Measurements from ENCODE around the gene PPIA. TPM values are rescaled to one million over a fixed set of nuclear protein-coding genes. Genes with fewer than 3 reads are reported as not detected.

PPIA gene
- polyA plus RNA-seq, 3 donors, result 1,614 to 2,276 (median 2,037) TPM

DNA sequence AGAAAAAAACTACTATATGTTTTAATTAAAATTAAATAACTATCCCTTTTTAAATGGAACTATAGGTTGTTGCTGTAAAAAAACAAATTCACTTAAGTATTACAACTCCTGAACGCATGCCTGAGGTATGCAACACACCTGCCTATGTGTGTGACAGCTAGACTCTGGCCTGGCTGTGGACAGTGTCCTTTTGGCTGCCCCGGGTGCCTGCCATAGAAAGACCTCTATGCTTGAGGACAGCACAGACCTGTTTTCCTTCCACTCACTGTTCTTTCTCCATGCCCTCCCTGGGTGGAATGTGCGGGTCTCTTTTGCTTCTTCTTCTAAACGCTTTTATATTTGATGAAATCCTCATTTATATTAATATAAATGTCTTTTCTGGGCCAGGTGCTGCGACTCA is 6.5 kb upstream of the PPIA start:
- no peak overlapping the region for H3K4me3 ChIP-seq (replicated peaks in 1 of 3; ENCODE audit: low read depth in 2 of 3, low read length in 3 of 3)
- 100% methylated on average over 1 of the region's 5 CpGs for WGBS (ENCODE audit: insufficient coverage)
- no peaks in the 10 kb centered on the region for H4K20me1 ChIP-seq (ENCODE audit: insufficient read depth, low read length)
- H3K4me1 Mint-ChIP-seq, result no peaks in the 10 kb centered on the region
- no peak overlapping the region for H3K4me2 ChIP-seq (replicated peaks; ENCODE audit: extremely low read depth, low read length, poor library complexity, severe bottlenecking)
- no peak overlapping the region for H3K4me3 Mint-ChIP-seq
- no peaks in the 10 kb centered on the region for H3K36me3 ChIP-seq (replicated peaks in 1 of 2; ENCODE audit: control insufficient read depth in 1 of 2, insufficient read depth in 2 of 2, low read length in 2 of 2)
- no peak overlapping the region for H2AFZ ChIP-seq (ENCODE audit: insufficient read depth, low read depth, low read length, poor library complexity, severe bottlenecking)
- DNase-seq, result no peak
- no peaks in the 10 kb centered on the region for H3K36me3 Mint-ChIP-seq
- H3K27ac ChIP-seq (ENCODE audit: low read depth in 1 of 2, low read length in 2 of 2), result no peak overlapping the region
- no peaks in the 10 kb centered on the region for H3K9me3 ChIP-seq (replicated peaks in 1 of 2; ENCODE audit: control insufficient read depth in 1 of 2, insufficient read depth in 1 of 2, low read length in 2 of 2)
- no peaks in the 10 kb centered on the region for H3K27me3 ChIP-seq (ENCODE audit: control insufficient read depth in 2 of 2, insufficient read depth in 2 of 2, low read length in 2 of 2)
- H3K9ac ChIP-seq (ENCODE audit: insufficient read depth, low read length, poor library complexity, severe bottlenecking), result no peak overlapping the region
- H3K27me3 Mint-ChIP-seq (ENCODE audit: low read depth in 3 of 3), result peaks cover 0 to 1% (median 0%) of the 10 kb centered on the region in 3 donors
- H3K27ac Mint-ChIP-seq, result no peak overlapping the region
- no peaks in the 10 kb centered on the region for H3K4me1 ChIP-seq (ENCODE audit: control insufficient read depth in 1 of 2, insufficient read depth in 2 of 2, low read length in 2 of 2)
- intact Hi-C loops (cut with micrococcal nuclease), result no loop called here
- H3K9me3 Mint-ChIP-seq, result no peaks in the 10 kb centered on the region
- TF ChIP-seq, protein P1, sequence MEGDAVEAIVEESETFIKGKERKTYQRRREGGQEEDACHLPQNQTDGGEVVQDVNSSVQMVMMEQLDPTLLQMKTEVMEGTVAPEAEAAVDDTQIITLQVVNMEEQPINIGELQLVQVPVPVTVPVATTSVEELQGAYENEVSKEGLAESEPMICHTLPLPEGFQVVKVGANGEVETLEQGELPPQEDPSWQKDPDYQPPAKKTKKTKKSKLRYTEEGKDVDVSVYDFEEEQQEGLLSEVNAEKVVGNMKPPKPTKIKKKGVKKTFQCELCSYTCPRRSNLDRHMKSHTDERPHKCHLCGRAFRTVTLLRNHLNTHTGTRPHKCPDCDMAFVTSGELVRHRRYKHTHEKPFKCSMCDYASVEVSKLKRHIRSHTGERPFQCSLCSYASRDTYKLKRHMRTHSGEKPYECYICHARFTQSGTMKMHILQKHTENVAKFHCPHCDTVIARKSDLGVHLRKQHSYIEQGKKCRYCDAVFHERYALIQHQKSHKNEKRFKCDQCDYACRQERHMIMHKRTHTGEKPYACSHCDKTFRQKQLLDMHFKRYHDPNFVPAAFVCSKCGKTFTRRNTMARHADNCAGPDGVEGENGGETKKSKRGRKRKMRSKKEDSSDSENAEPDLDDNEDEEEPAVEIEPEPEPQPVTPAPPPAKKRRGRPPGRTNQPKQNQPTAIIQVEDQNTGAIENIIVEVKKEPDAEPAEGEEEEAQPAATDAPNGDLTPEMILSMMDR (IDR thresholded peaks at IDR 0.05), result no peak
- H3K79me2 ChIP-seq (ENCODE audit: insufficient read depth, low read length), result no peaks in the 10 kb centered on the region

DNA sequence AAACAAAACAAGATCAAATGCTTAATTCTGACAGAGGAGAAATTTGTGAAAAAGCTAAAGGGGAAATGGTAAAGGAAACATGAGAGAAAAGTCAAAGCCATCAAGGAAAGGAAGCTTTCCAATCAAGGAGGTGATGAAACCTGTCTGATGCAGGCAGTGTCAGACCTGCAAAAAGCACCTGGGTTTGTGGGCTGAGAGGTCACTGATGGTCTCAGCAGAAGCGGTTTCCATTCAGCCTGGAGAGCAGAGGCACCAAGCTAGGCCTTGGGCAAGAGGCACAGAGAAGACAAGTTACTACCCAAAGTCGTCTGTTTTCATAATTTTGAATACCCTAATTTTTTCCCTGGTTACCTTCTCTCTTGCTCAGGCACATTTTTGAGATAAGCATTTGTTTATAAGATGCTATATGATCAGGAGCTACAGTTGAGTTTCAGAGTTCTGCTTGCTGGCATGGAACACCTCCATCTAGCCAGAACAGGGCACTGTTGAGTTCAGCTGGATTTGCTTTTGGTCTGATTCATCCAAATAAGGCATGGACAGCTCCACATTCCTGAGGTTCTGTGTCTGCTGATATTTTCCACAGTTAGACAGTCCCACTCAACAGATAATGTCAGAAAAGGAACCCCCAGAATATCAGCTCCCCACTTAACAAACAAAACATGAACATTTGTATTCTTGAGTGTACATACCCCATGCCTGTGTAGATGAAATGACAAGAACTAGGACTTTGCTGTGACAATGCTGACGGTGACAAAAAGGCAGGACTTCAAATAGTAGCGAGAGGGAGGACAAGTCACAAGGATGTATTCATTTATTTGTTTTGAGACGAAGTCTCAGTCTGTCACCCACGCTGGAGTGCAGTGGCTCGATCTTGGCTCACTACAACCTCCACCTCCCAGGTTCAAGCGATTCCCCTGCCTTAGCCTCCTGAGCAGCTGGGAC is 4.9 kb upstream of the PPIA start:
- H3K36me3 ChIP-seq (replicated peaks in 1 of 2; ENCODE audit: control insufficient read depth in 1 of 2, insufficient read depth in 2 of 2, low read length in 2 of 2), result no peaks in the 10 kb centered on the region
- DNase-seq, result no peak
- 100% methylated on average over 1 of the region's 8 CpGs for WGBS (ENCODE audit: insufficient coverage)
- no peak overlapping the region for H3K4me3 Mint-ChIP-seq
- intact Hi-C loops (cut with micrococcal nuclease), result no loop called here
- peaks cover 11% of the 10 kb centered on the region for H3K79me2 ChIP-seq (ENCODE audit: insufficient read depth, low read length)
- H3K4me1 ChIP-seq (ENCODE audit: control insufficient read depth in 1 of 2, insufficient read depth in 2 of 2, low read length in 2 of 2), result peaks cover 8 to 9% of the 10 kb centered on the region in 2 donors
- peaks cover 3% of the 10 kb centered on the region for H3K4me1 Mint-ChIP-seq
- H3K27me3 Mint-ChIP-seq (ENCODE audit: low read depth in 3 of 3), result peaks cover 0 to 1% (median 0%) of the 10 kb centered on the region in 3 donors
- TF ChIP-seq, protein P1 (IDR thresholded peaks at IDR 0.05), result no peak
- H4K20me1 ChIP-seq (ENCODE audit: insufficient read depth, low read length), result no peaks in the 10 kb centered on the region
- no peak overlapping the region for H3K27ac Mint-ChIP-seq
- no peak overlapping the region for H2AFZ ChIP-seq (ENCODE audit: insufficient read depth, low read depth, low read length, poor library complexity, severe bottlenecking)
- H3K9me3 Mint-ChIP-seq, result no peaks in the 10 kb centered on the region
- H3K9me3 ChIP-seq (replicated peaks in 1 of 2; ENCODE audit: control insufficient read depth in 1 of 2, insufficient read depth in 1 of 2, low read length in 2 of 2), result no peaks in the 10 kb centered on the region
- H3K27ac ChIP-seq (ENCODE audit: low read depth in 1 of 2, low read length in 2 of 2), result no peak overlapping the region
- H3K4me3 ChIP-seq (replicated peaks in 1 of 3; ENCODE audit: low read depth in 2 of 3, low read length in 3 of 3), result no peak overlapping the region
- H3K27me3 ChIP-seq (ENCODE audit: control insufficient read depth in 2 of 2, insufficient read depth in 2 of 2, low read length in 2 of 2), result no peaks in the 10 kb centered on the region
- no peaks in the 10 kb centered on the region for H3K36me3 Mint-ChIP-seq
- H3K9ac ChIP-seq (ENCODE audit: insufficient read depth, low read length, poor library complexity, severe bottlenecking), result no peak overlapping the region
- no peak overlapping the region for H3K4me2 ChIP-seq (replicated peaks; ENCODE audit: extremely low read depth, low read length, poor library complexity, severe bottlenecking)
